HG02938 (cell line): ENCODE measurements around the gene NR6A1.

Experiments
- ATAC-seq: cut with Tn5 transposase; IDR thresholded peaks from one replicate; pipeline ENCODE4 v1.9.1; 2021; ENCODE audit warnings: mild to moderate bottlenecking, moderate library complexity; ENCODE audit not compliant: unreplicated experiment

Gene NR6A1

DNA sequence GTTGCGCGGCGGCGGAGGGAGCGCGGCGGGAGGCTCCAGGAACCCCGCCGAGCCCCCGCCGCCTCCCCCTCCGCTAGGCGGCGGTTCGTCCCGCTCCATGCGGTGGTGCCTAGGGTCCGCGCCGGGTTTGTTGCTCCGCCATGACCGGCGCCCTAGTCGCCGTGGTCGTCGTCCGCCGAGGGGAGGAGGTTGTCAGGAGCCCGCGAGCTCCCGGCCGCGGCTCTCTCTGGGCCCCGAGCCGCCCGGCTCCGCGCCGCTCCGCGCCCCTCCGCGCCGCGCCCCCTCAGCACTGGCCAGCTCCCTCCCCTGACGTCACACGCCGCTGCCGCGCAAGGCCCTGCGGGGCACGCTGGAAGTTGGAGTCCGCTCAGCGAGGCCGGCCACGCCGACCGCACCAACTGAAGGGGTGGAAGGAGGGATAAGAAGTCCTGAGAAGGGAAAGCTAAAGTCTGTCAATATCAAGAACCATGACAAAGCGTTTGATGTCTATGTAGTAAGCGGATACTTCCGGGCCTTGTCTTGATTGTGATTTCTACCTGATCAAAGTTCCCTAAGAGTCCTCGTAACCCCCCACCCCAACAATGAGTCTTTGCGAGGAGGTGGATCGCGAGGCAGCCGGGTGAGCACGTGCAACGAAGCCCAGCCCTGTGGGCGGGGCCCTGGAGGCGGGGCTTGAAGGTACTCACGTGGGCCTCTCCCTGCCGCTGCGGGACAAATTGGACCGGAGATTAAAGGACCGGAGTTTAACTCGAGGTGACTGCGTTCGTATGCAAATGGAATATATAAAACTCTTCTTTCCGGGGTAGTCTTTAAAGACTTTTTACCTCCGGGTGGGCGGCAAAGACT lies at the start of gene NR6A1:
Gene NR6A1, minus strand, starts transcription at position 291 of the 846 bp plus-strand sequence.
- ATAC-seq, result peak; percentile 84

DNA sequence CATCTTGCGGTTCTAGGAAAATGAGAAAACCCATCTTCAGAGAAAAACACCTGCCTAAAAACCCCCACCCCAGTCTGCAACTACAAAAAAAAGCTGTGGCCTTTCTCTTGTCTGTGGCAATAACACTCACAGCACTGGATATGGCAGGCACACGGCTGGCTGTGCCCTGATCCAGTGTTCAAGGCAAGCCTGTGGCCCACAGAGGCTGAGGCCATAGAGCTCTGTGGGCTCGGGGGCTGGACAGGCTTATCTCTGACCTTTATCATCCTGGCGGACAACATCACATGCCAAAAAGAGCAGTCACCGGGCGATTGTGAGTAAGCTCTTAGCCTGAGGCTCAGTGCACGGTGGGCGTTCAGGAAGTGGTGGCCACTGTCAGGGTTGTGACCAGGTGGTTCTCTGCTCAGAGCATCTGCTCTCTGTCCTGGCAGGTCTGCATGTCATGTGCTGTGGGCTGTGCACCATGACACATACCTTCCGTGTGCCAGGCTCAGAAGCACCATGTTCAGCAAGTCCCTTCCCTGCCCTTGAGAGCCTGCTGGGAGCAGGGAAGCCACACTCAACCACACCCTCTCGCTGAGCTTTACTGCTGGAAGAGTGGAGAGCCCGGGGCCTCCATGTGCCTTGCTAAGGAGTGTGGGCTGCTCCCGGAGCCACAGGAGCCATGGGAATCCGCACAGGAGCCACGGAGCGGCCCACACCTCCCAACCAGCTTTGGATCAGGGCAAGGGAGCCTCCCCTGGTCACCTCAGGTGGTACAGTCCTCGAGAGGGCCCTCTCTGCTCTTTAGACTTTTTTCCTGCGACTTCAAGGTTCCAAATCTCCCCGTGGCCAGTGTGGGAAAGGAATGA lies 47.5 kb upstream of the NR6A1 start:
- ATAC-seq, result no peak

DNA sequence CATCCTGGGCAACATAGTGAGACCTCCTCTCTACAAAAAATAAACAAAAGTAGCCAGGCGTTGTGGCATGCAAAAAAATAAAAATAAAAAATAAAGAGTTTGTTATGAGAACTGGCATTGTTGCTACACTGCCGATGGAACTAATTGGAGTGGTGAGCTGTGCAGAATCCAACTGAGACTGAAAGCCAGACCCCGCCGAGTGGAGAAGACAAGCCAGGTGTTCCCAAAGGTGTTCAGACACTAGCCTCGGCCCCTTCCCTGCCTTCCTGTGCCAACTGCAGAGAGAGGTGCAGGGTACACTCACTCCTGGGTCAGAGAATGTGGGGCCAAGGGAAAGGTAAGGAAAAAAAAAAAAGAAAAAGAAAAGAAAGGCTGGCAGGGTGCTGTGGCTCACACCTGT lies 44.5 kb upstream of the NR6A1 start:
- no peak for ATAC-seq

DNA sequence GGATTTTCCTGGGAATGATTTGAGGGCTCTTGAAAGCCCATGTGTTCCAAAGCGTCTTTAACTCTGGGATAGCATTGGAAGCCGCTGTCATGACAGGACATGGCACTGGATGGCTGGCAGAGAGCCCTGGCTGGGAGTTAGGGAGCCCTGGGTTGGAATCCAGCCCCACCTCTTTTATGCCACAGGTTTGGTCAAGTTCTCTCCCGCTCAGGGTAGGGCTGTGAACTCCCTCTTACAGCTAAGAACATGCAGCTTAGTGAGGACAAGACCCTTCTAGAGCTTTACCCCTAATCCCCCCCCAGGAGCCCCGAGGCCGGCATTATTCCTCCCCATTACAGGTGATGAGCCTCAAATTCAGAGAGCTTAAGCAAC lies 43.0 kb upstream of the NR6A1 start:
- ATAC-seq, result no peak

DNA sequence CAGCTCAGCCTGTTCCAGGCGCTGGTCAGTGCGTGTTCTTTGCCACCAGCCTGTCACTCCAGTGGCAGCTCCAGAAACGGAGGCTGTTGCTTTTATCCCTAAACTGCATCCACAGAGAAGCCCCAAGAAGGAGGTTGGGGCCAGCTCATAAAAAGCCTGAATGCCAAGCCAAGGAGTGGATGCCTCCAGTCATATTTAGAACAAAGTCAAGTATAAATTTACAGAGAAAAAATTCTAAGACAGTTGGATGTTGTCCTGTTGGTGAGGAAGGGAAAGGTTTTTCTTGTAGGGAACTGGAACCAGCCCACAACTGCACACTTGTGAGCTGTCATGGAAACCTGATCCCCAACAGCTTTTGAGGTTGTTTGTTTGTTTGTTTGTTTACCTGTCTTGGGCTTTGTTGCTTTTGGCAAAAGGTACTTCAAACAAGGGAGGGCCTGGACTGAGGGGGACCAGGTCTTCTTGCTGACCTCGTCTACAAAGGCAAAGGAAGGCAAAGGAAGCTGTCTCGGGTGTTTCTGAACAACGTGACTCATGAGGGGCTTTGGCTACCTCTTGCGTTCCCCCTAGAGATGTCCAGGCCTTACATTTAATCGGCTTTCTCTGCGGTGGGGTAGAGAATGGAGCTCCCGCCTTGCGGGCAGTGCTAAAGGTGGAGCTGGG lies 42.5 kb upstream of the NR6A1 start:
- no peak for ATAC-seq

DNA sequence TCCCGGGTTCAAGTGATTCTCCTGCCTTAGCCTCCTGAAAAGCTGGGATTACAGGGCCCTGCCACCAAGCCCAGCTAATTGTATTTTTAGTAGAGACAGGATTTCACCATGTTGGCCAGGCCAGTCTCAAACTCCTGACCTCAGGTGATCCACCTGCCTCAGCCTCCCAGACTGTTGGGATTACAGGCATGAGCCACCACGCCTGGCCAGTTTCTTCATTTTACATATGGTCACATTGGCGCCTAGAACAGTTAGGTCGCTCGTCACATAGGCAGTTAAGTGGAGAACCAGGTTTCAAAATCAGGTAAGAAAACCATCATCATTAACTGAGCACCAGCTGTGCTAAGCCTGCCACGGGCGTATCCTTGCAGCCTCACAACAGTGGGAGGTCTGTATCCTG lies 41.9 kb upstream of the NR6A1 start:
- no peak for ATAC-seq

DNA sequence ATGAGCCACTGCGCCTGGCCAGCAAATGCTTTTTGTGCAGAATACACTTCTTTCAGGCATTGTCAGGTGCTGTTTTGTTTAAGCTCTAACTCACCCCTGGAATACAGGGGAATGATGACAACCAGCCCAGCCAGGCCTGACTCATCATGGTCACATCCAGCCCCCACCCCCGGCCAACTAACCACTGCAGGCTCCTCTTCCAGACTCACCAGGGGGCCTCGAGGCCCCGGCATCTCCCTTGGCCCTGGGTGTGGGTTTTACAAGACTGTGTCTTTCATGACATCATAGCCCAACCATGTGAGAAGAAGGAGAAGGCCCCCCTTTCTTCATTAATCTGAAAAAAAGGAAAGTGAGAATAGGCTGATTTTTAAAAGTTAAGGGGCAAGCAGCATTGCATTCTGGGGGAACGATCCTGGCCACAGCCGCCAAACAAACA lies 41.3 kb upstream of the NR6A1 start:
- ATAC-seq, result no peak

DNA sequence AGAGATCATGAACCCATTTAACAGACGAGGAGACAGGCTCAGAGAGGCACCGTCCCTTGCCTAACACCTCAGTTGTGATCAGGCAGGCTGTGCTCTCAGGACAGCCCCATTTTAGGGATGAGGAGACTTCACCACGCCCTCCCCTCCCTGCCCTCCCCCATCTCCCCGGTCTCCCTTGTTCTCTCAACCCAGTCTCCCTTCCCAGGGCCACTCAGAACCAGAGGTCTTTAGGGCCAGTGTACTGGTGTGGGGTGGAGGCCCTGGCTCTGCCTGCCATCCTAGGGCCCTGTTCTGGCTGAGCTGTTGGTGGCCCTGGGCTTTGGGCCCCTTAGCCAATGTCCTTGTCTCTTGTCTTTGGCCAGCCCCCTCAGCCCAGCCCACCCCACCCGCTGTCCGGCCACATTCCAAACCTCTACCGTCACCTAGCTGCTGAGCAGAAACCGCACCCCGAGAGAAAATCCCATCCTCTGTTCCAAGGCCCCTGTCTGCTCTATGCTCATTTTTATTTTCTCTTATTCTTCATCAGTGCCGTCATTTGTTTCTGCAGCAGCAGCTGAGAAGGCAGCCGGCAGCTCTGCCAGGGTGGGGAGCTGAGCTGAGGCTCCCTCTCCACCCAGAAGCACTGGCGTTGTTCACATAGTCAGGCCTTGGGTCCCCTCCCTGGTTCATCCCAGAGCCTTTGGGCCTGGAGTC lies 39.7 kb upstream of the NR6A1 start:
- ATAC-seq, result no peak

DNA sequence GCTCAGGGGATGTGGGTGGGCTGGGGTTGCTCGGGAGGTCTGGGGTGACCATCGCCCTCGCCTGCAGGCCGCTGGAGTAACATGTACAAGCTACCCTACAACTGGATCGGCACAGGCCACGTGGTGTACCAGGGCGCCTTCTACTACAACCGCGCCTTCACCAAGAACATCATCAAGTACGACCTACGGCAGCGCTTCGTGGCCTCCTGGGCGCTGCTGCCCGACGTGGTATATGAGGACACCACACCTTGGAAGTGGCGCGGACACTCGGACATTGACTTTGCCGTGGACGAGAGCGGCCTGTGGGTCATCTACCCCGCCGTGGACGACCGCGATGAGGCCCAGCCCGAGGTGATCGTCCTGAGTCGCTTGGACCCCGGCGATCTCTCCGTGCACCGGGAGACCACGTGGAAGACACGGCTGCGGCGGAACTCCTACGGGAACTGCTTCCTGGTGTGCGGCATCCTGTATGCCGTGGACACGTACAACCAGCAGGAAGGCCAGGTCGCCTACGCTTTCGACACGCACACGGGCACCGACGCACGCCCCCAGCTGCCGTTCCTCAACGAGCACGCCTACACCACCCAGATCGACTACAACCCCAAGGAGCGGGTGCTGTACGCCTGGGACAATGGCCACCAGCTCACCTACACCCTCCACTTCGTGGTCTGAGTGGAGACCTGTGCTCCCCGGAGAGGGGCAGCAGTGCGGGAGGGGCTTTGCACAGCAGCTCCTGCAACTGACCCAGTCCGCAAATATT lies 38.8 kb upstream of the NR6A1 start:
- no peak for ATAC-seq

DNA sequence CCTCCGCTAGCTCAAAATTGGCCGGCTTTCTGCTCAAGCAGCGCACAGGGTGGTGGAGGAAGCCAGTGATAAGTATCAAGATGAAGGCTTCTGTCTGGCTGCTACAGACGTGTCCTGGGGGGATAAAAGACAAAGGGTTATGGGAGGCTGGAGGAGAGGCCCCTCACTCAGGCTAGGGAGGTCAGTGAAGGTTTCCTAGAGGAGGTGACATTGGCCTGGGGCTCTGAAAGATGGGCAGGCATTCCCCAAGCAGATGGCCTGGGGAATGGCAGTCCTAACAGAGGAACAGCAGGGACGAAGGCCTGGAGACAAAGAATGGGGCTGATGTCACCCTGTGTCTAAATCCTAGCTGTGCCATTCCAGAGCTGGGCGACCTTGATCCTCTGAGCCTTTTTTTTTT lies 38.1 kb upstream of the NR6A1 start:
- ATAC-seq, result no peak

DNA sequence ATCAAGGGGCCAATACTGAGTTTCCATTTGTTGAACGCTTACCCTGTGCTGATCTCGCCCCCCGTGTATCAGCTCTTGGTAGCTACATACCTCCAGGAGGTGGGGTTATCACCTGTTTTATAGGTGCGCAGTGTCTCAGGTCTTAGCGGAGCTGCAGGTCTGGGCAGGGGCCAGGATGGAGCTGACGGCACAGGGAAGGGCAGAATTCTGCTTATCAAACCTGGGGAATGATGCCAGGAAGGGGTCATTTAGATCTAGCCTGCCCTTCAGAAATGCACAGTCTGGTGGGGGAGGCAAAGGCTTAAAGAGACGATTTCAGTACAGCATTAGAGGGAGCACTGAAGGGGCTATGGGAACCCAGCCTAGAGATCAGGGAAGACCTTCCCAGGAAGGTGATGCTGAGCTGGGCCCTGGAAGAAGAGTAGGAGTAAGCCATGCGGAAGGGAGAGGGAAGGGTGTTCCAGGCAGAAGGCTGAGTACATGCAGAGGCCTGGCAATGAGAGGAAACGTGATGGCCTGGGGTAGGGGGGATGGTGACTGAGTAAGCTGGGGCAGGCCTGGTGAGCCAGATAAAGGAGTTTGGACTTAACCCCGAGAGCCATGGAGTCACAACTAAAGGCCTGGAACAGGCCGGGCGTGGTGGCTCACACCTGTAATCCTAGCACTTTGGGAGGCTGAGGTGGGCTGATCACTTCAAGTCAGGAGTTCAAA lies 37.3 kb upstream of the NR6A1 start:
- ATAC-seq, result no peak

DNA sequence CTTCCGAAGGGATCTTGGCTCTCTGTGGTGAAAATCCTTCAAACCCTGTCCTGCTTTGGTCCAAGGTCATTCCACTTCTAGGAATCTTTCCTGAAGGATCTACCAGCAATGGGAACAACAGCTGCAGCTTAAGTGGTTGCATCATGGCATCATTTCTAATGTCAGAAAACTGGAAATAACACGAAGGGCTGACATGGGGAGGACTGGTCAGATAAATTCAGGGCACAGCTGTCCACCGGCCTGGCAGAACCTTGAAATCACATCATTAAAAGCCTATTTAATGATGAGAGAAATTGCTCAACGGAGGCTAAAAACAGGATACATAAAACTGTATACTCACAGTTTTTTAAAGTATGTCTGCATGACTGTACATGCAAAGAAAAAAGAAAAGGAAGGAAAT lies 34.1 kb upstream of the NR6A1 start:
- ATAC-seq, result no peak

DNA sequence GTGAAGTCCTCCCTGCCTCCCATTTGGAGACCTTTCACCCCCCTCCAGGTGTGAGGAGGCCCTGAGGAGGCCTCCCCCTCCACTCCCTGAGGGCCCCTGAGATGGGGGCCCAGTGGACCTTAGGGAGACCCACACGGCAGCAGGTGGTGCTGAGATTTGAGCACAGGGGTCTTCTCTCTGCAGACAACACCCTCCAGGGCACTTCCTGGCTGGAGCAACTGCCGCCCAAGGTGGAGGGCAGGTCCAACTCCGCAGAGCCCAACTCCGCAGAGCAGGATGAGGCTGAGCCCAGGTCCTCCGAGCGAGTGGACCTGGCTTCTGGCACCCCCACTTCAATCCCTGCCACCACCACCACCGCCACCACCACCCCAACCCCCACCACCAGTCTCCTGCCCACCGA lies 32.8 kb upstream of the NR6A1 start:
- no peak for ATAC-seq

DNA sequence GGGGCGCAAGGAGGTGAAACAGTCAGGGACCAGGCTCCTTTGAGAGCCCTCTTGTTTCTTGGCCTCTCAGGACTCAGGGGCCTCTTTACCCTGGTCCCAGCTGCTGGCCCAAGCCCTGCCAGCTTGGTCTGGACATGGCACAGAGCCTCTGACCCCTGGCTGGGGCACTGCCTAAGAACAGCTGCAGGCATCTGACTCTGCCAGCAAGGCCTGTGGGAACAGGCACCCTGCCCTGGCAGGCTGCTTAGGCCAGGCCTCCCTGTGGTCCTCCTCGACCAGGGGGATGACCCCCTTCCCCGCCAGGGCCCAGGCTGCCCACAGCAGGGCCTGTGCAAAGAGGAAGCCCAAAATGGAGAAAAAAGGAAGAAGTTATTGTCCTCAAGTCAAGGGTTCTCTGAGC lies 31.3 kb upstream of the NR6A1 start:
- ATAC-seq, result no peak

DNA sequence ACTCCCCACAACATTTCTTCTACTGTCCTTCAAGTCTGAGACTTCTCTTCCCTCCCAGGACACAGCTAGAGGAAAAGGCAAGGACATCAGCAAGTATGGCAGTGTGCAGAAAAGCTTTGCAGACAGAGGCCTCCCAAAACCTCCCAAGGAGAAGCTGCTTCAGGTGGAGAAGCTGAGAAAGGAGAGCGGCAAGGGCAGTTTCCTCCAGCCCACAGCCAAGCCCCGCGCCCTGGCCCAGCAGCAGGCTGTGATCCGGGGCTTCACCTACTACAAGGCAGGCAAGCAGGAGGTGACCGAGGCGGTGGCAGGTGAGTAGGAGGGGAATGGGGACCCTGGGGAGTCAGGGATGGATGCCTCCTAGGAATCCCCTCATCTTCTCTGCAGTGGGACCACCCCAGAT lies 30.2 kb upstream of the NR6A1 start:
- ATAC-seq, result no peak

DNA sequence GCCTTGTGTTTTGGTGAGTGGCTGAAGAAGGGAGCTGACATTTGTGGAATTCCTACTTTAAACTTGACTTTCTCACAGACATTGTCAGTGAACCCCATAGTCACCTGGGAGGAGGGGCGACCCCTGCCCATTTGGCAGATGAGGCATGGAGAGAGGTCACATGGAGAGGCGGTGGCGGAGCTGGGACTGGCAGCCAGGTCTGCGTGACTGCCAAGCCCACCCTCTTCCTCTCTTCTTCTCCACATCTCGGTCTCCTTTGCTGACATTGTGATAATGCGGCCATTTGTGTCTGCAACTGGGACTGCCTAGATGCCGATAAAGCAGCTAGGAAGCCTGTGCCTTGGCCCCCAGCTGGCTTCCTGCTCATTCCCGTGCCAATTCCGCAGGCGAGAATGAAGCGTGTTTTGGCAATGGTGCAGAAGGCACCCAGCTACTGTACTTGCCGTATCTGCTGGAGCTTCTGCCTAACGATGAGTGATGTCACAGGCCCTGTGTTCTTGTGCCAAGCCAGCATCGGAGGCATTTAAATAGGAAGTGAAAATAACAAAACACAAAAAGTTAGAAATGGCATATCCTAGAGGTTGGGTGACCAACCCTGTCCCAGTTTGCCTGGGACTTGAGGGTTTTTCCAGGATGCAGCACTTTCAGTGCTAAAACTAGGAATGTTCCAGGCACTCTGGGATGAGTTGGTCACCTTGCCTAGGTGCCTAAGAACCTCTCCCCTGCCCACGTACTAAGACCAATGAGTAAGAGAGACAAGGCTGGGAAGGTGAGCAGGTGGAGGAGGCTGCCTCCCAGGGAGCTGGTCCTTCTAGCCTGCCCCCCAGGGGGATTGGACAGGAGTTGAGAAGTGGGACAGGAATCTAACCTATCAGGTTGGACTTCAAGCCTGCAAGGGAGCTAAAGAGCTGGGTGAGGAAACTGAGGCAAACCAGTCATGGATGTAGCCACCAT lies 29.5 kb upstream of the NR6A1 start:
- ATAC-seq, result peak; percentile 61

DNA sequence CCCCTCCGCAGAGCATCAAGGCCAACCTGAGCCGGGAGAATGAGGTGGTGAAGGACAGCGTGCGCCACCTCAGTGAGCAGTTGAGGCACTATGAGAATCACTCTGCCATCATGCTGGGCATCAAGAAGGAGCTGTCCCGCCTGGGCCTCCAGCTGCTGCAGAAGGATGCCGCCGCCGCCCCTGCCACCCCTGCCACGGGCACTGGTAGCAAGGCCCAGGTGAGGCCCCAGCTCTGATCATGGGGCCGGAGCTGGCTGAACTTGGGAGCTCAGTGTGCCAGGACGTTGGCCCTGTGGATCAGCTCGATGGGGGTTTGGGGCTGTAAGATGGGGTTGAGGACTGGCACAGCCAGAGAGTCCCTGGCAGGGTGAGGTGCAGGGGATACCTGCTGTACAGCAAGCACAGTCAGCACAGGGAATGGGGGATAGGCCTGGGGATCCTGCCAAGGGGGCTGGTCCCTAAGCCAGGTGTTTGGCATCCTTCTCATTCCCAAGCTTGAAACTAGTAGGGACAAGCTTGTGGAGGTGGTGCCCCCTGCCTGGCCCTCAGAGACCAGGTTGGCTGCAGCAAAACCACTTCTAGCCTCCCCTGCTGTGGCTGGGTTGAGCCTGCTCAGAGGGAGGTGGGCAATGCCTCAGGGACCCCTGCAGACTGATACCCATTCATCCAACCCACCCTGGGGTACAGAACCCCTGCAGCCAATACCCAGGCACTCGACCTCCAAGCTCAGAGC lies 28.3 kb upstream of the NR6A1 start:
- ATAC-seq, result no peak
